ENCODE results near the gene BATF.

DNA sequence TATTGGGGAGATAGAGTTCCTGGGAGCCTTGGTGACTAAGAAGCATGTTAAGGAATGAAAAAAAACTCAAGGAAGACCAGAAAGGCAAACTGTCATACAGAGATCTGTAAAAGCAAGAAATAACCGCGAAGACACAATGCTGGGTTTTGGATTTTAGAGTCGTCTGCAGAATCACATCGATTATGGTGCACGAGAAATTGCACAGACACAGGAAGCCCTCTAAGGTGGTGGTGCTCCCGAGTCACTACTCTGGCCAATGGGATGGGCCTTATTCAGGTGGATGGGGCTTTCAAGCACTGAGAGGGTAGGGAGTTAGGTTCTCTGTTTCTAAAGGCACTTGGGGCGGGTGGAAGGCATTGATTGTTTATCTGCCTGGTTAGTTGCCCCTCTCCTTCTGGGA, 45.9 kb downstream of the BATF start:
- TF ChIP-seq EZH2phosphoT487 (IDR thresholded peaks at IDR 0.05; ENCODE audit: low read depth, severe bottlenecking, unreplicated experiment) (no peak), EZH2 (IDR thresholded peaks at IDR 0.05; ENCODE audit: borderline replicate concordance) (no peak)
- TF ChIP-seq, protein P1, sequence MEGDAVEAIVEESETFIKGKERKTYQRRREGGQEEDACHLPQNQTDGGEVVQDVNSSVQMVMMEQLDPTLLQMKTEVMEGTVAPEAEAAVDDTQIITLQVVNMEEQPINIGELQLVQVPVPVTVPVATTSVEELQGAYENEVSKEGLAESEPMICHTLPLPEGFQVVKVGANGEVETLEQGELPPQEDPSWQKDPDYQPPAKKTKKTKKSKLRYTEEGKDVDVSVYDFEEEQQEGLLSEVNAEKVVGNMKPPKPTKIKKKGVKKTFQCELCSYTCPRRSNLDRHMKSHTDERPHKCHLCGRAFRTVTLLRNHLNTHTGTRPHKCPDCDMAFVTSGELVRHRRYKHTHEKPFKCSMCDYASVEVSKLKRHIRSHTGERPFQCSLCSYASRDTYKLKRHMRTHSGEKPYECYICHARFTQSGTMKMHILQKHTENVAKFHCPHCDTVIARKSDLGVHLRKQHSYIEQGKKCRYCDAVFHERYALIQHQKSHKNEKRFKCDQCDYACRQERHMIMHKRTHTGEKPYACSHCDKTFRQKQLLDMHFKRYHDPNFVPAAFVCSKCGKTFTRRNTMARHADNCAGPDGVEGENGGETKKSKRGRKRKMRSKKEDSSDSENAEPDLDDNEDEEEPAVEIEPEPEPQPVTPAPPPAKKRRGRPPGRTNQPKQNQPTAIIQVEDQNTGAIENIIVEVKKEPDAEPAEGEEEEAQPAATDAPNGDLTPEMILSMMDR (IDR thresholded peaks at IDR 0.05; ENCODE audit: poor library complexity) = no peak
